ENCODE results near the gene FRAS1. TPM values are rescaled to one million over a fixed set of nuclear protein-coding genes. Genes with fewer than 3 reads are reported as not detected.
"Not testable (repeated sequence)": the region's sequence is repeated elsewhere in the genome, so short reads cannot be mapped to it uniquely, and the experiment has no call there.

The FRAS1 gene
- total RNA-seq, 2 donors from 2014 or later, result not detected

GRCh38 chr4:78069859-78070258, 12.7 kb downstream of the FRAS1 start:
- Mint-ChIP-seq H3K27ac (no peak overlapping the region), H3K36me3 (ENCODE audit: low read depth) (no peaks in the 10 kb centered on the region), H3K4me3 (no peak overlapping the region), H3K4me1 (no peaks in the 10 kb centered on the region), H3K9me3 (no peaks in the 10 kb centered on the region), H3K27me3 (peaks cover 43% of the 10 kb centered on the region)
- ATAC-seq (replicated peaks), result no peak

DNA sequence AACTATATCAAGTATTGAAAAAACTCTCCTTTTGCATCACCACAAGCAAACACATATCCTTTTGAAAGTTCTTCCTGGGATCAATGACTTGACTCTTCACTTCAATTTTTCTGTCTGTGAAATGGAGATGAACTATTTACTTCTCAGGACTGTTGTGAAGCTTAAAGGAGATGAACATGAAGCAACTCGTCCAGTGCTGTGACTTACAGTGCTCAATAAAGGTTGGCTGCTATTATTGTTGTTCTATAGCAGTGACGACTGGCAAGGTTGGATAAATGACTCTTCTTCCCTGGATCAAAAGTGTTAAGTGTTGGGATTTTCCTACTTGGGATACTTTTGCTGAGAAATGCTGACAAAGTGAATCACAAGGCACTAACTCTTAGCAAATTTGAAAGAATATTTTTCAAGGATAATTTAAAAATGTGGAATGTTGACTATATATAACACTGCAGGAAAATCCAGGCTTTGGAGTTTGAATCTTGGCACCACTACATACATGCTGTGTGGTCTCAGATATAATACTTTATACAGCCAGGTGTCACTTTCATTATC, 13.7 kb downstream of the FRAS1 start:
- Mint-ChIP-seq H3K36me3 (ENCODE audit: low read depth) (no peaks in the 10 kb centered on the region), H3K27ac (no peak overlapping the region), H3K9me3 (no peaks in the 10 kb centered on the region), H3K4me3 (no peak overlapping the region), H3K4me1 (no peaks in the 10 kb centered on the region), H3K27me3 (peaks cover 44% of the 10 kb centered on the region)
- no peak for ATAC-seq (replicated peaks)

DNA sequence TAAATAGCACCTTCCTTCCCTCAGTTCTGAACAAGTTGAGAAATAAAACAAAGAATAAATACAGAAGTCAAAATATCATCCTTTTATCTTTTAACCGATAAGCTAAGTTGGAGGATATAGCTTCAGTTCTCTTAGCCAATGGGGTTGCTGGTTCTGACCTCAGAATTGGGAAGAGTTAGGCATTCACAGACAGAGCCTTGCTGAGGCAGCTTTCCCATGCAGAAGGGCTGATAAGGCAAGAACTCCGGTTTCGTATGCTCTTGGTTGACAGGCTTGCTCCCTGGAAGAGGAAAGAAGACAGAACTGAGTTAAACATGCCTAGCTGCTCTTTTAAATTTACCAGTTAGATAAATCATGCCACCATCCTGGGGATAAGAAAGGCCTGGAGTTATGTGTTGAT, 17.6 kb downstream of the FRAS1 start:
- H3K4me3 Mint-ChIP-seq, result no peak overlapping the region
- H3K27me3 Mint-ChIP-seq, result peaks cover 27% of the 10 kb centered on the region
- no peaks in the 10 kb centered on the region for H3K36me3 Mint-ChIP-seq (ENCODE audit: low read depth)
- no peaks in the 10 kb centered on the region for H3K4me1 Mint-ChIP-seq
- H3K27ac Mint-ChIP-seq, result no peak overlapping the region
- no peak for ATAC-seq (replicated peaks)
- H3K9me3 Mint-ChIP-seq, result no peaks in the 10 kb centered on the region

GRCh38 chr4:78075986-78076385, 18.9 kb downstream of the FRAS1 start:
- no peaks in the 10 kb centered on the region for H3K36me3 Mint-ChIP-seq (ENCODE audit: low read depth)
- no peaks in the 10 kb centered on the region for H3K4me1 Mint-ChIP-seq
- H3K27ac Mint-ChIP-seq, result no peak overlapping the region
- ATAC-seq (replicated peaks), result no peak
- no peaks in the 10 kb centered on the region for H3K9me3 Mint-ChIP-seq
- H3K27me3 Mint-ChIP-seq, result peaks cover 22% of the 10 kb centered on the region
- no peak overlapping the region for H3K4me3 Mint-ChIP-seq

- Mint-ChIP-seq H3K9me3 (no peaks in the 10 kb centered on the region), H3K4me1 (no peaks in the 10 kb centered on the region), H3K27me3 (peaks cover 18% of the 10 kb centered on the region), H3K27ac (no peak overlapping the region), H3K4me3 (no peak overlapping the region), H3K36me3 (ENCODE audit: low read depth) (no peaks in the 10 kb centered on the region)
- no peak for ATAC-seq (replicated peaks)
These were observed 21.0 kb downstream of the FRAS1 start for GRCh38 chr4:78078101-78078500.

DNA sequence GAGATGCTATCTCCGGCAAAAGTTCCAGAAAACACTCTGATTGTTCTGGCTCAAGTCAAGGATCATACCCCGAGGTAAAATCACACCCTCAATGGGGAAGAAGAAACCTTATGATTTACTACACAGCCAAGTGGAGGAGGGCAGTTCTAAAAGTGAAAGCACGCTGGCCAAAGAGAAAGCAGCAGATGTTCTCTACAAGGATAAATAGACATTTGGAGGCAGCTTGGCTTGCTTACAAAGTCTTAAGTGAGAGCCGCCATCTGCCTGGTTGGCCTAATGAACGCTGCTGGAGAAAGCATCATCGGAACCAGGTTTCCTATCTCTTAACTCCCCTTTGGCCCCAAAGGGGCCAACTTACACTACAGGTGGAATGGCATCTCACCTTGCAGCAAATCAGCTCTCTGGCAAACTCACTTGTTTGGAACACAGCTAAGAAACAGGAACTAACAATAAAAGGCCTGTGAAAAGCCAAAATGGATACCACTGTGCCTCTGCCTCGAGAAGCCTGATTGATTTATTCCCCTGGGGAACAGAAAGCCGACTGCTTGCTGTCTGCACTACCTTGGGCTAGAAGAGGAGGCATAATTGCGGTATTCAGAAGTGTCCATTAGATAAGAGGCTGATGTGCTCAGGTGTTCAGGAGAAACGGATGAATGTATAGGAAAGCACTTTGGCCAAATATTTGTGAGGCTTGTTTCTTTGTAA, 22.8 kb downstream of the FRAS1 start:
- no peak for ATAC-seq (replicated peaks)
- no peaks in the 10 kb centered on the region for H3K36me3 Mint-ChIP-seq (ENCODE audit: low read depth)
- no peaks in the 10 kb centered on the region for H3K4me1 Mint-ChIP-seq
- H3K27ac Mint-ChIP-seq, result no peak overlapping the region
- H3K9me3 Mint-ChIP-seq, result no peaks in the 10 kb centered on the region
- H3K27me3 Mint-ChIP-seq, result peaks cover 17% of the 10 kb centered on the region
- no peak overlapping the region for H3K4me3 Mint-ChIP-seq

DNA sequence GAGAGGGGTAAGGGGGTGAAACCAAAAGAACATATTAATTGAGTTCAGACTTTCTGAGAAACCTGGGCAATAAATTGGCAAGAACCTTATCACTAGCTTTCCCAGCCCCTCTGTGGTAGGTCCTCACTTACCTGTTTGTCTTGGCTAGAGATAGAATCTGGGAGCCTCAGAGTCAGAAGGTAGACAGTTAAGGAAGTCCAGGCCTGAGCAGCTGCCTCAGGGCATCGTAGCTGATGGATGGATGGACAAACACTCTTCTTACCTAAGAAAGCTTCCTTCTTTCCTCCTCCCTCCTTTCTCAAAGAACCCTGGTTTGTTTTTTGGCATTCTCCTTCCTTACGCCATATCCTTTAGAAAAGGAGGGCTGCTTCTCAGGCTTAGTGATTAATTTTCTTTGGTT, 24.4 kb downstream of the FRAS1 start:
- no peak for ATAC-seq (replicated peaks)
- Mint-ChIP-seq H3K4me3 (no peak overlapping the region), H3K4me1 (no peaks in the 10 kb centered on the region)

DNA sequence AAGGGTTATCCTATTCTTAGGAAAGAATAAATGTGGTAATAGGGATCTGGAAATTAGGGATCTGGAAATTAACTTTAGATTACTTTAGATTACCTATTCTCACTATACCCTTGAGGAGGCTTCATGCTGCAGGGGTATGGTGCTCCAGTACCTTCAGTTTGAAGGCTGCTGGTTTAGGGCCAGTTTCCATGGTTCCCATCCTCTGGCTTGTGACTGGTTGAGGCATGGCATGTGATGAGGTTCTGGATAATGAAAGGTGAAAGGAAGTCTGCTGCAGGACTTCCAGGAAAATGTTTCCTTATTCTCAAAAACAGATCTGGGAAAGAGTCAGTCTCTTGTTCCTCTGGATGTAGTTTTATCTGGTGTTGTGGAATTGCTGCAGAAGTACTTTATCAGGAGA, 25.9 kb downstream of the FRAS1 start:
- no peak overlapping the region for H3K27ac Mint-ChIP-seq
- no peak overlapping the region for H3K4me3 Mint-ChIP-seq
- no peaks in the 10 kb centered on the region for H3K4me1 Mint-ChIP-seq
- H3K27me3 Mint-ChIP-seq, result peaks cover 15% of the 10 kb centered on the region
- no peaks in the 10 kb centered on the region for H3K36me3 Mint-ChIP-seq (ENCODE audit: low read depth)
- no peak for ATAC-seq (replicated peaks)
- H3K9me3 Mint-ChIP-seq, result no peaks in the 10 kb centered on the region

More for the DNA sequence above, 24.4 kb downstream of the FRAS1 start:
- peaks cover 11% of the 10 kb centered on the region for H3K27me3 Mint-ChIP-seq
- H3K36me3 Mint-ChIP-seq (ENCODE audit: low read depth), result no peaks in the 10 kb centered on the region
- no peaks in the 10 kb centered on the region for H3K9me3 Mint-ChIP-seq
- H3K27ac Mint-ChIP-seq, result no peak overlapping the region

DNA sequence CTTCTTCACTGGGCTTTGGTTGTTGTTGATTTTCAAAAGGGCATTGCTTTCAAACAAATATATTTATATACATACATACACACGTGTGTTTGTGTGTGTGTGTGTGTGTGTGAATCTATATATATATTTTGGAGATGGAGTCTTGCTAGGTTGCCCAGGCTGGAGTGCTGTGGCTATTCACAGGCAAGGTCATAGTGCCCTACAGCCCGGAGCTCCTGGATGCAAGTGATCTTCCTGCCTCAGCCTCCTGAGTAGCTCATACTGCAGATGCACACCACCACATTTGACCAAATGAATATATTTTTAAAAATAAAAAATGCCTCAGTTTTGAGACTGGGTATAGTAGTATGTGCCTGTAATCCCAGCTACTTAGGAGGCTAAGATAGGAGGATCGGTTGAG, 34.4 kb downstream of the FRAS1 start:
- Mint-ChIP-seq H3K9me3 (no peaks in the 10 kb centered on the region), H3K4me1 (no peaks in the 10 kb centered on the region), H3K27ac (no peak overlapping the region), H3K27me3 (peaks cover 15% of the 10 kb centered on the region), H3K4me3 (no peak overlapping the region), H3K36me3 (ENCODE audit: low read depth) (no peaks in the 10 kb centered on the region)
- ATAC-seq (replicated peaks), result no peak

DNA sequence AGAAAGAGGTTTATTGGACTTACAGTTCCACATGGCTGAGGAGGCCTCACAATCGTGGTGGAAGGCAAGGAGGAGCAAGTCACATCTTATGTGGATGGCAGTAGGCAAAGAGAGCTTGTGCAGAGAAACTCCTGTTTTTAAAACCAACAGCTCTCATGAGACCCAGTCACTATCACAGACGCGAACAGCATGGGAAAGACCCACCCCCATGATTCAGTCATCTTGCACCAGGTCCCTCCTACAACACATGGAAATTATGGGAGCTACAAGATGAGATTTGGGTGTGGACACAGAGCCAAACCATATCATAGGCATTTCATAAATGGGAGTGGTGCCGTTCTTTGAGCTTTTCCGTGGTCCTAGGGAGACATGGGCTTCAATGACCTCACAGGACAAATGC, 35.2 kb downstream of the FRAS1 start:
- H3K27me3 Mint-ChIP-seq; ATAC-seq (replicated peaks); H3K4me1 Mint-ChIP-seq; H3K36me3 Mint-ChIP-seq (ENCODE audit: low read depth); H3K4me3 Mint-ChIP-seq; H3K27ac Mint-ChIP-seq; H3K9me3 Mint-ChIP-seq: not testable (repeated sequence)

GRCh38 chr4:78092850-78093249, 35.7 kb downstream of the FRAS1 start:
- peaks cover 9% of the 10 kb centered on the region for H3K27me3 Mint-ChIP-seq
- no peaks in the 10 kb centered on the region for H3K36me3 Mint-ChIP-seq (ENCODE audit: low read depth)
- peaks cover 6% of the 10 kb centered on the region for H3K9me3 Mint-ChIP-seq
- H3K27ac Mint-ChIP-seq, result no peak overlapping the region
- no peaks in the 10 kb centered on the region for H3K4me1 Mint-ChIP-seq
- ATAC-seq (replicated peaks), result no peak
- H3K4me3 Mint-ChIP-seq, result no peak overlapping the region

DNA sequence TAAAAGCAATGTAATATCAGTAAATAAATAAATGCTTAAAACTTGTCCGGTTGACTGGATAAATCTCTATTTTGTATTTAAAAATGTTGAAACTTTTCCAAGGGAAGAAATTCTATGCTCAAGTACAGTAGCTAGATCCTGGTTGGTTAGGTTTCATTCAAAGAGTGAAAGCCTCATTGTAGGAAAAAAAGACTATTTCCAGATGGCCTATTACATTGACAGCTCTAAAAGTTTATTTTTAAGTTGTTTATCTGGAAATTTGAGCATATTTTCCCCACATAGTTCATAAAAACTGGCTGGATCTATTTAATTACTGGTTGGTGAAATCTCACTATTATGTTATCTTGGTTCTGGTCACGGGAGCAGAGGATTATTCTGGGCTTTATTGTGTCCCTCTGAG, 38.0 kb downstream of the FRAS1 start:
- no peaks in the 10 kb centered on the region for H3K4me1 Mint-ChIP-seq
- ATAC-seq (replicated peaks), result no peak
- H3K27me3 Mint-ChIP-seq, result peaks cover 9% of the 10 kb centered on the region
- H3K4me3 Mint-ChIP-seq, result no peak overlapping the region
- H3K9me3 Mint-ChIP-seq, result peaks cover 6% of the 10 kb centered on the region
- H3K36me3 Mint-ChIP-seq (ENCODE audit: low read depth), result no peaks in the 10 kb centered on the region
- no peak overlapping the region for H3K27ac Mint-ChIP-seq

GRCh38 chr4:78099058-78099457, 41.9 kb downstream of the FRAS1 start:
- H3K4me1 Mint-ChIP-seq, result no peaks in the 10 kb centered on the region
- no peak overlapping the region for H3K27ac Mint-ChIP-seq
- peaks cover 6% of the 10 kb centered on the region for H3K9me3 Mint-ChIP-seq
- peaks cover 3% of the 10 kb centered on the region for H3K27me3 Mint-ChIP-seq
- ATAC-seq (replicated peaks), result no peak
- no peaks in the 10 kb centered on the region for H3K36me3 Mint-ChIP-seq (ENCODE audit: low read depth)
- H3K4me3 Mint-ChIP-seq, result no peak overlapping the region

GRCh38 chr4:78100060-78100459, 42.9 kb downstream of the FRAS1 start:
- ATAC-seq (replicated peaks), result no peak
- Mint-ChIP-seq H3K36me3 (ENCODE audit: low read depth) (no peaks in the 10 kb centered on the region), H3K4me1 (no peaks in the 10 kb centered on the region), H3K4me3 (no peak overlapping the region), H3K27me3 (peaks cover 5% of the 10 kb centered on the region), H3K9me3 (peaks cover 6% of the 10 kb centered on the region), H3K27ac (no peak overlapping the region)

DNA sequence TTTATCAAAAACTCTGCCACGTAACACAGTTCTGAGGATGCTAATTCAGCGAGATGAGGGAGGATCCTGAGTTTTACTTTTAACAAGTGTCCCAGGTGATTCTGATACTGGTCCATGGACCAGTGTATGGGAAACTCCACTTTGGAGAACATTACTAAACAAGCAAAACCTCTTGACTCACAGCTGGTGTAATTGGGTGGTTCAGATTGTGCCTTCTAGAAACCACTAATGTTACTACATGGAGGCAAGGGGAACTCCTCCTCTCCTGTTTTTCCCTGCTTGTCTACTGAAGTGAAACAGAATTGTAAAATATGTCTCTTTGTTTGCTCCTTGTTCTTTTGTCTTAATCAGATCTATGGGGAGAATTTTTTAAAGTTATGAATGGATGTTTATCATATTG, 62.6 kb downstream of the FRAS1 start:
- H3K27ac Mint-ChIP-seq, result no peak overlapping the region
- H3K27me3 Mint-ChIP-seq, result peaks cover 10% of the 10 kb centered on the region
- no peaks in the 10 kb centered on the region for H3K4me1 Mint-ChIP-seq
- H3K36me3 Mint-ChIP-seq (ENCODE audit: low read depth), result no peaks in the 10 kb centered on the region
- H3K4me3 Mint-ChIP-seq, result no peak overlapping the region
- no peaks in the 10 kb centered on the region for H3K9me3 Mint-ChIP-seq
- ATAC-seq (replicated peaks), result no peak

Data from activated T-helper 17 cell treated with anti-CD3 and anti-CD28 coated beads, Interleukin-2, amount 50 U/mL, for 72 hours (primary cell).